HG03521 (cell line): ENCODE data around the gene CHRNB1.
"Not testable (repeated sequence)": the region's sequence is repeated elsewhere in the genome, so short reads cannot be mapped to it uniquely, and the experiment has no call there.

Source experiments
- ATAC-seq: cut with Tn5 transposase; IDR thresholded peaks from one replicate; pipeline ENCODE4 v1.9.1; 2021; ENCODE audit warnings: mild to moderate bottlenecking, moderate library complexity; ENCODE audit not compliant: unreplicated experiment

Gene CHRNB1

GRCh38 chr17:7482742-7483088 lies 37.9 kb downstream of the CHRNB1 start:
- ATAC-seq: not testable (repeated sequence)

- peak; percentile 28 for ATAC-seq
These were observed 38.6 kb downstream of the CHRNB1 start for GRCh38 chr17:7483255-7484066.

- ATAC-seq: peak; percentile 60
These were observed 39.4 kb downstream of the CHRNB1 start, which contains the start of gene POLR2A for GRCh38 chr17:7484067-7484918. POLR2A (plus strand) TSS chr17:7484366.

- ATAC-seq: no peak
These were observed 40.1 kb downstream of the CHRNB1 start for GRCh38 chr17:7484919-7485377.

- no peak for ATAC-seq
These were observed 41.3 kb downstream of the CHRNB1 start for GRCh38 chr17:7486181-7486580.

- ATAC-seq: no peak
These were observed 45.3 kb downstream of the CHRNB1 start for GRCh38 chr17:7490144-7490543.

GRCh38 chr17:7491583-7491982 lies 46.7 kb downstream of the CHRNB1 start:
- no peak for ATAC-seq

- ATAC-seq: no peak
These were observed 49.1 kb downstream of the CHRNB1 start for GRCh38 chr17:7493941-7494340.

- no peak for ATAC-seq
These were observed 51.1 kb downstream of the CHRNB1 start for GRCh38 chr17:7495906-7496434.

- ATAC-seq: no peak
These were observed 51.8 kb downstream of the CHRNB1 start for GRCh38 chr17:7496470-7497183.

- no peak for ATAC-seq
These were observed 52.4 kb downstream of the CHRNB1 start for GRCh38 chr17:7497228-7497627.

GRCh38 chr17:7497636-7498035 lies 52.8 kb downstream of the CHRNB1 start:
- ATAC-seq: no peak

- ATAC-seq: no peak
These were observed 54.3 kb downstream of the CHRNB1 start for GRCh38 chr17:7499161-7499560.

GRCh38 chr17:7501729-7502128 lies 56.9 kb downstream of the CHRNB1 start:
- ATAC-seq: no peak

- no peak for ATAC-seq
These were observed 57.4 kb downstream of the CHRNB1 start for GRCh38 chr17:7502171-7502847.

- no peak for ATAC-seq
These were observed 58.1 kb downstream of the CHRNB1 start for GRCh38 chr17:7502987-7503386.

- no peak for ATAC-seq
These were observed 58.7 kb downstream of the CHRNB1 start for GRCh38 chr17:7503521-7503920.
